WTC11 (cell line): Measurements from ENCODE around the gene SLC25A28. TPM values are rescaled to one million over a fixed set of nuclear protein-coding genes. Genes with fewer than 3 reads are reported as not detected.

Experiments used
- ATAC-seq: fragments of 200-7000 bp; cut with Tn5 transposase; 2 replicates; pipeline ENCODE4 v1.10.0; 2021; ENCODE audit warnings: mild to moderate bottlenecking, moderate library complexity
- CTCF ChIA-PET: fragments of 300-600 bp; sonication (Branson Sonifier 250); formaldehyde crosslinking; loops from one replicate; lab custom pipeline; 2021; ENCODE audit warnings: antibody characterized with exemption; lab: Charles Lee
- POLR2A ChIA-PET: fragments of 350-600 bp; sonication (Branson Sonifier 250); formaldehyde crosslinking; loops from one replicate; lab custom pipeline; 2021; ENCODE audit warnings: antibody characterized with exemption; lab: Charles Lee
- DNase-seq: peaks from one replicate; pipeline ENCODE4 v3.0.0; 2021; ENCODE audit warnings: low spot score
- H3K27ac Mint-ChIP-seq: 2 replicates; pipeline ENCODE4 v1.8.0; 2021; ENCODE audit warnings: mixed read lengths
- H3K27me3 Mint-ChIP-seq: 2 replicates; pipeline ENCODE4 v1.8.0; 2021; ENCODE audit warnings: low read depth, mild to moderate bottlenecking, moderate library complexity, mixed read lengths
- H3K36me3 Mint-ChIP-seq: 2 replicates; pipeline ENCODE4 v1.8.0; 2021; ENCODE audit warnings: mixed read lengths
- H3K4me1 Mint-ChIP-seq: 2 replicates; pipeline ENCODE4 v1.8.0; 2022; ENCODE audit warnings: mixed read lengths
- H3K4me3 Mint-ChIP-seq: 2 replicates; pipeline ENCODE4 v1.8.0; 2021; ENCODE audit warnings: mild to moderate bottlenecking, moderate library complexity, mixed read lengths
- H3K9me3 Mint-ChIP-seq: 2 replicates; pipeline ENCODE4 v1.8.0; 2021; ENCODE audit warnings: mixed read lengths
- AR ChIP-seq: fragments of 250-450 bp; sonication (Bioruptor Pico); IDR thresholded peaks from 2 replicates; pipeline ENCODE4 v1.9.0; 2021; ENCODE audit warnings: mild to moderate bottlenecking
- ATF3 ChIP-seq: sonication (generic); formaldehyde crosslinking; conservative IDR thresholded peaks from 2 replicates; pipeline ENCODE4 v1.8.1; 2022; ENCODE audit warnings: mild to moderate bottlenecking, missing genetic modification reagents
- E2F5 ChIP-seq: sonication (generic); formaldehyde crosslinking; IDR thresholded peaks from 2 replicates; pipeline ENCODE4 v1.8.1; 2022; ENCODE audit warnings: mild to moderate bottlenecking, moderate library complexity, missing genetic modification reagents
- FOXJ3 ChIP-seq: sonication (generic); formaldehyde crosslinking; IDR thresholded peaks from 2 replicates; pipeline ENCODE4 v1.9.0; 2021; ENCODE audit warnings: missing genetic modification reagents, mild to moderate bottlenecking, borderline replicate concordance
- FOXK1 ChIP-seq: sonication (generic); formaldehyde crosslinking; IDR thresholded peaks from 2 replicates; pipeline ENCODE4 v1.8.0; 2022; ENCODE audit warnings: mild to moderate bottlenecking, moderate library complexity, missing genetic modification reagents
- HMGXB4 ChIP-seq: sonication (generic); formaldehyde crosslinking; IDR thresholded peaks from 2 replicates; pipeline ENCODE4 v1.8.1; 2023; ENCODE audit warnings: mild to moderate bottlenecking, moderate library complexity, missing genetic modification reagents
- IRF1 ChIP-seq: sonication (generic); formaldehyde crosslinking; IDR thresholded peaks from 2 replicates; pipeline ENCODE4 v1.8.0; 2023; ENCODE audit warnings: missing genetic modification reagents
- JAZF1 ChIP-seq: fragments of 250-450 bp; sonication (Bioruptor Pico); IDR thresholded peaks from 2 replicates; pipeline ENCODE4 v1.9.0; 2021; ENCODE audit warnings: moderate library complexity, mild to moderate bottlenecking, inconsistent platforms
- JUN ChIP-seq: sonication (generic); formaldehyde crosslinking; IDR thresholded peaks from 2 replicates; pipeline ENCODE4 v1.8.0; 2023; ENCODE audit warnings: mild to moderate bottlenecking, missing genetic modification reagents
- MLX ChIP-seq: sonication (generic); formaldehyde crosslinking; IDR thresholded peaks from 2 replicates; pipeline ENCODE4 v1.8.1; 2023; ENCODE audit warnings: mild to moderate bottlenecking, missing genetic modification reagents, moderate library complexity
- SOX15 ChIP-seq: fragments of 250-450 bp; sonication (Bioruptor Pico); IDR thresholded peaks from 2 replicates; pipeline ENCODE4 v1.9.0; 2021; ENCODE audit warnings: mild to moderate bottlenecking
- TEAD1 ChIP-seq: sonication (generic); formaldehyde crosslinking; IDR thresholded peaks from 2 replicates; pipeline ENCODE4 v1.8.0; 2022; ENCODE audit warnings: mild to moderate bottlenecking, missing genetic modification reagents
- TP53 ChIP-seq: sonication (generic); formaldehyde crosslinking; IDR thresholded peaks from 2 replicates; pipeline ENCODE4 v1.8.1; 2023; ENCODE audit warnings: mild to moderate bottlenecking, missing genetic modification reagents
- ZNF121 ChIP-seq: sonication (generic); formaldehyde crosslinking; IDR thresholded peaks from 2 replicates; pipeline ENCODE4 v1.8.0; 2023; ENCODE audit warnings: missing genetic modification reagents
- ZNF396 ChIP-seq: fragments of 250-450 bp; sonication (Bioruptor Pico); IDR thresholded peaks from 2 replicates; pipeline ENCODE4 v1.8.0; 2021; ENCODE audit warnings: mild to moderate bottlenecking, moderate library complexity, borderline replicate concordance
- ZNF423 ChIP-seq: fragments of 250-450 bp; sonication (Bioruptor Pico); IDR thresholded peaks from 2 replicates; pipeline ENCODE4 v2.1.2; 2022; ENCODE audit warnings: mild to moderate bottlenecking, moderate library complexity
- ZNF512 ChIP-seq: sonication (generic); formaldehyde crosslinking; IDR thresholded peaks from 2 replicates; pipeline ENCODE4 v1.8.1; 2022; ENCODE audit warnings: missing genetic modification reagents, borderline replicate concordance
- total RNA-seq: library from RNA; stranded (reverse); gene quantifications from 3 replicates; pipeline ENCODE4 v1.2.3, GENCODE V29; 2021
- TF ChIP-seq, protein P1 (sequence below): fragments of 200-600 bp; IDR thresholded peaks from 2 replicates; pipeline ENCODE4 v1.8.0; 2022; ENCODE audit warnings: antibody characterized with exemption
- TF ChIP-seq, protein P2 (sequence below): sonication (generic); formaldehyde crosslinking; IDR thresholded peaks from 2 replicates; pipeline ENCODE4 v1.8.1; 2023; ENCODE audit warnings: mild to moderate bottlenecking, missing genetic modification reagents, borderline replicate concordance

Gene SLC25A28
- total RNA-seq, 1 experiment from 2014 or later, result 18.2 TPM

- DNase-seq, result no peak
- H3K36me3 Mint-ChIP-seq, result peaks cover under 1% of the 10 kb centered on the region; the same call in 1 of the 2 replicates
- TF ChIP-seq ZNF396 (CRISPR knock-in tag), result no peak
- TF ChIP-seq IRF1, result no peak
- TF ChIP-seq AR (CRISPR knock-in tag), result no peak
- no peak for TF ChIP-seq TP53 (CRISPR knock-in tag)
- TF ChIP-seq JAZF1, result no peak
- TF ChIP-seq ZNF121 (CRISPR knock-in tag), result 0 out of 2 replicates have a peak, but pooled peaks have one; percentile 17
- TF ChIP-seq, protein P1, sequence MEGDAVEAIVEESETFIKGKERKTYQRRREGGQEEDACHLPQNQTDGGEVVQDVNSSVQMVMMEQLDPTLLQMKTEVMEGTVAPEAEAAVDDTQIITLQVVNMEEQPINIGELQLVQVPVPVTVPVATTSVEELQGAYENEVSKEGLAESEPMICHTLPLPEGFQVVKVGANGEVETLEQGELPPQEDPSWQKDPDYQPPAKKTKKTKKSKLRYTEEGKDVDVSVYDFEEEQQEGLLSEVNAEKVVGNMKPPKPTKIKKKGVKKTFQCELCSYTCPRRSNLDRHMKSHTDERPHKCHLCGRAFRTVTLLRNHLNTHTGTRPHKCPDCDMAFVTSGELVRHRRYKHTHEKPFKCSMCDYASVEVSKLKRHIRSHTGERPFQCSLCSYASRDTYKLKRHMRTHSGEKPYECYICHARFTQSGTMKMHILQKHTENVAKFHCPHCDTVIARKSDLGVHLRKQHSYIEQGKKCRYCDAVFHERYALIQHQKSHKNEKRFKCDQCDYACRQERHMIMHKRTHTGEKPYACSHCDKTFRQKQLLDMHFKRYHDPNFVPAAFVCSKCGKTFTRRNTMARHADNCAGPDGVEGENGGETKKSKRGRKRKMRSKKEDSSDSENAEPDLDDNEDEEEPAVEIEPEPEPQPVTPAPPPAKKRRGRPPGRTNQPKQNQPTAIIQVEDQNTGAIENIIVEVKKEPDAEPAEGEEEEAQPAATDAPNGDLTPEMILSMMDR, result no peak
- 0 out of 2 replicates have a peak overlapping the region, but pooled peaks have one; percentile 15 for H3K4me3 Mint-ChIP-seq
- ATAC-seq, result no peak
- H3K9me3 Mint-ChIP-seq, result no peaks in the 10 kb centered on the region
- ChIA-PET POLR2A (no interaction called here), CTCF (no interaction called here)
- peaks cover 28% of the 10 kb centered on the region for H3K27me3 Mint-ChIP-seq
- H3K27ac Mint-ChIP-seq, result no peak overlapping the region
- H3K4me1 Mint-ChIP-seq, result peaks cover 18% of the 10 kb centered on the region
These were observed 40.6 kb upstream of the SLC25A28 start for GRCh38 chr10:99660662-99661376.

DNA sequence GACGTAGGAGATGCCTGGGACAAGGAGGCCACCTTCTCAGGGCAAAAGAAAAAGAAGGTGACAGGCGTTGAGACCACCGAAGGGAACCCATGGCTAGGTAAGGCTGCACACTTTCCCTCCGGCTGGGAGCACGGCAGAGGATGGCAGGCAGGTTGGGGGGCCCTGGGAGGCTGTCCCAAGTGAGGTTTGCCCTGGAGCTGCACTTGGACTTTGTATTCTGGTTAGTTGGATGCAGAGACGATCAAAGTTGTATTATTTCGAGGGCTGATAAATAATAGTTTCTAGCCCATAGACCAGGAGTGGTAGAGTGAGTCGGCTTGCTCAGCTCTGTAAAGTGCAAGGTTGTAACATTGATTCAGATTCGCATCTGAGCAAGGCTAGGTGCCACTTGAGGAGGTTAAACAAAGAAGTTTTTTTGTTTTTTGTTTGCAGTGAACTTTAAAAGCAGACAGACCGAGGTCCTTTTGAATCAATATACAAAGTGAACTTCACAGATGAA, 39.7 kb upstream of the SLC25A28 start:
- H3K4me3 Mint-ChIP-seq, result peak overlapping the region; percentile 92
- DNase-seq (no peak), ATAC-seq (peak; percentile 2)
- no peaks in the 10 kb centered on the region; the same call in 1 of the 2 replicates for H3K36me3 Mint-ChIP-seq
- POLR2A ChIA-PET, result interaction anchor here (0.8 to 1.9 kb wide), 5 partner anchors 39 to 229 kb away, joined by 3 to 11 read pairs (median 6); partner anchors contain the start of genes COX15, CUTC, GOT1 and SLC25A28
- peak overlapping the region; percentile 73 for H3K27ac Mint-ChIP-seq
- H3K27me3 Mint-ChIP-seq, result peaks cover 31% of the 10 kb centered on the region
- CTCF ChIA-PET, result interaction anchor here (1.0 to 1.6 kb wide), 10 partner anchors 20 to 224 kb away, joined by 3 to 11 read pairs (median 4); partner anchors contain the start of gene SLC25A28
- no peaks in the 10 kb centered on the region for H3K9me3 Mint-ChIP-seq
- H3K4me1 Mint-ChIP-seq, result peaks cover 18% of the 10 kb centered on the region
- TF ChIP-seq, protein P2, sequence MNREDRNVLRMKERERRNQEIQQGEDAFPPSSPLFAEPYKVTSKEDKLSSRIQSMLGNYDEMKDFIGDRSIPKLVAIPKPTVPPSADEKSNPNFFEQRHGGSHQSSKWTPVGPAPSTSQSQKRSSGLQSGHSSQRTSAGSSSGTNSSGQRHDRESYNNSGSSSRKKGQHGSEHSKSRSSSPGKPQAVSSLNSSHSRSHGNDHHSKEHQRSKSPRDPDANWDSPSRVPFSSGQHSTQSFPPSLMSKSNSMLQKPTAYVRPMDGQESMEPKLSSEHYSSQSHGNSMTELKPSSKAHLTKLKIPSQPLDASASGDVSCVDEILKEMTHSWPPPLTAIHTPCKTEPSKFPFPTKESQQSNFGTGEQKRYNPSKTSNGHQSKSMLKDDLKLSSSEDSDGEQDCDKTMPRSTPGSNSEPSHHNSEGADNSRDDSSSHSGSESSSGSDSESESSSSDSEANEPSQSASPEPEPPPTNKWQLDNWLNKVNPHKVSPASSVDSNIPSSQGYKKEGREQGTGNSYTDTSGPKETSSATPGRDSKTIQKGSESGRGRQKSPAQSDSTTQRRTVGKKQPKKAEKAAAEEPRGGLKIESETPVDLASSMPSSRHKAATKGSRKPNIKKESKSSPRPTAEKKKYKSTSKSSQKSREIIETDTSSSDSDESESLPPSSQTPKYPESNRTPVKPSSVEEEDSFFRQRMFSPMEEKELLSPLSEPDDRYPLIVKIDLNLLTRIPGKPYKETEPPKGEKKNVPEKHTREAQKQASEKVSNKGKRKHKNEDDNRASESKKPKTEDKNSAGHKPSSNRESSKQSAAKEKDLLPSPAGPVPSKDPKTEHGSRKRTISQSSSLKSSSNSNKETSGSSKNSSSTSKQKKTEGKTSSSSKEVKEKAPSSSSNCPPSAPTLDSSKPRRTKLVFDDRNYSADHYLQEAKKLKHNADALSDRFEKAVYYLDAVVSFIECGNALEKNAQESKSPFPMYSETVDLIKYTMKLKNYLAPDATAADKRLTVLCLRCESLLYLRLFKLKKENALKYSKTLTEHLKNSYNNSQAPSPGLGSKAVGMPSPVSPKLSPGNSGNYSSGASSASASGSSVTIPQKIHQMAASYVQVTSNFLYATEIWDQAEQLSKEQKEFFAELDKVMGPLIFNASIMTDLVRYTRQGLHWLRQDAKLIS (CRISPR knock-in tag), result no peak
- TF ChIP-seq FOXJ3 (no peak), FOXK1 (CRISPR knock-in tag) (no peak), ATF3 (CRISPR knock-in tag) (no peak), ZNF512 (CRISPR knock-in tag) (no peak), SOX15 (CRISPR knock-in tag) (no peak), TEAD1 (CRISPR knock-in tag) (no peak), E2F5 (CRISPR knock-in tag) (no peak), ZNF423 (no peak), MLX (no peak), JUN (CRISPR knock-in tag) (no peak), HMGXB4 (CRISPR knock-in tag) (no peak)
